ENCODE measurements around the gene ZNF140.

Gene ZNF140

GRCh38 chr12:133081159-133081780 is 547 bp downstream of the ZNF140 start:
- Histone ChIP-seq H3K9me3 (replicated peaks; ENCODE audit: low read length) (peaks cover 48% of the 10 kb centered on the region), H3K4me3 (ENCODE audit: low read length) (peak overlapping the region; percentile 86), H3K9ac (ENCODE audit: low read depth, low read length) (peak overlapping the region; percentile 95), H3K4me1 (ENCODE audit: control insufficient read depth, insufficient read depth, low read length) (no peaks in the 10 kb centered on the region), H3K4me2 (ENCODE audit: low read length) (peak overlapping the region; percentile 84), H3K36me3 (ENCODE audit: insufficient read depth, low read length) (peaks cover 50% of the 10 kb centered on the region), H3K27me3 (ENCODE audit: control insufficient read depth, insufficient read depth, low read length) (no peaks in the 10 kb centered on the region)

GRCh38 chr12:133083345-133083744 is 2.6 kb downstream of the ZNF140 start:
- no peak overlapping the region for H3K4me3 ChIP-seq (ENCODE audit: low read length)
- no peaks in the 10 kb centered on the region for H3K4me1 ChIP-seq (ENCODE audit: control insufficient read depth, insufficient read depth, low read length)
- H3K27me3 ChIP-seq (ENCODE audit: control insufficient read depth, insufficient read depth, low read length) = no peaks in the 10 kb centered on the region
- no peak overlapping the region for H3K4me2 ChIP-seq (ENCODE audit: low read length)
- no peak overlapping the region for H3K9ac ChIP-seq (ENCODE audit: low read depth, low read length)
- H3K9me3 ChIP-seq (replicated peaks; ENCODE audit: low read length) = peaks cover 40% of the 10 kb centered on the region
- peaks cover 67% of the 10 kb centered on the region for H3K36me3 ChIP-seq (ENCODE audit: insufficient read depth, low read length)

GRCh38 chr12:133105620-133106019 is 24.9 kb downstream of the ZNF140 start:
- Histone ChIP-seq H3K9ac (ENCODE audit: low read depth, low read length) (no peak overlapping the region), H3K9me3 (replicated peaks; ENCODE audit: low read length) (peaks cover 80% of the 10 kb centered on the region), H3K36me3 (ENCODE audit: insufficient read depth, low read length) (peaks cover 79% of the 10 kb centered on the region), H3K4me1 (ENCODE audit: control insufficient read depth, insufficient read depth, low read length) (no peaks in the 10 kb centered on the region), H3K4me2 (ENCODE audit: low read length) (no peak overlapping the region), H3K27me3 (ENCODE audit: control insufficient read depth, insufficient read depth, low read length) (no peaks in the 10 kb centered on the region), H3K4me3 (ENCODE audit: low read length) (peak overlapping the region; percentile 5)

GRCh38 chr12:133106253-133106652 is 25.5 kb downstream of the ZNF140 start:
- Histone ChIP-seq H3K27me3 (ENCODE audit: control insufficient read depth, insufficient read depth, low read length) (no peaks in the 10 kb centered on the region), H3K9ac (ENCODE audit: low read depth, low read length) (no peak overlapping the region), H3K4me3 (ENCODE audit: low read length) (peak overlapping the region; percentile 35), H3K4me1 (ENCODE audit: control insufficient read depth, insufficient read depth, low read length) (no peaks in the 10 kb centered on the region), H3K36me3 (ENCODE audit: insufficient read depth, low read length) (peaks cover 73% of the 10 kb centered on the region), H3K4me2 (ENCODE audit: low read length) (no peak overlapping the region), H3K9me3 (replicated peaks; ENCODE audit: low read length) (peaks cover 77% of the 10 kb centered on the region)

GRCh38 chr12:133107121-133107520 is 26.4 kb downstream of the ZNF140 start:
- Histone ChIP-seq H3K4me2 (ENCODE audit: low read length) (no peak overlapping the region), H3K4me3 (ENCODE audit: low read length) (peak overlapping the region; percentile 35), H3K9ac (ENCODE audit: low read depth, low read length) (no peak overlapping the region), H3K4me1 (ENCODE audit: control insufficient read depth, insufficient read depth, low read length) (no peaks in the 10 kb centered on the region), H3K36me3 (ENCODE audit: insufficient read depth, low read length) (peaks cover 66% of the 10 kb centered on the region), H3K9me3 (replicated peaks; ENCODE audit: low read length) (peaks cover 71% of the 10 kb centered on the region), H3K27me3 (ENCODE audit: control insufficient read depth, insufficient read depth, low read length) (no peaks in the 10 kb centered on the region)

- Histone ChIP-seq H3K4me2 (ENCODE audit: low read length) (no peak overlapping the region), H3K9ac (ENCODE audit: low read depth, low read length) (no peak overlapping the region), H3K9me3 (replicated peaks; ENCODE audit: low read length) (peaks cover 66% of the 10 kb centered on the region), H3K36me3 (ENCODE audit: insufficient read depth, low read length) (peaks cover 56% of the 10 kb centered on the region), H3K4me3 (ENCODE audit: low read length) (no peak overlapping the region), H3K27me3 (ENCODE audit: control insufficient read depth, insufficient read depth, low read length) (no peaks in the 10 kb centered on the region), H3K4me1 (ENCODE audit: control insufficient read depth, insufficient read depth, low read length) (no peaks in the 10 kb centered on the region)
These were observed 27.4 kb downstream of the ZNF140 start for GRCh38 chr12:133108150-133108549.

- Histone ChIP-seq H3K4me1 (ENCODE audit: control insufficient read depth, insufficient read depth, low read length) (no peaks in the 10 kb centered on the region), H3K36me3 (ENCODE audit: insufficient read depth, low read length) (peaks cover 26% of the 10 kb centered on the region)
These were observed 39.9 kb downstream of the ZNF140 start for GRCh38 chr12:133120385-133121191.

GRCh38 chr12:133124674-133125073 is 44.0 kb downstream of the ZNF140 start:
- Histone ChIP-seq H3K27me3 (ENCODE audit: control insufficient read depth, insufficient read depth, low read length) (no peaks in the 10 kb centered on the region), H3K4me1 (ENCODE audit: control insufficient read depth, insufficient read depth, low read length) (no peaks in the 10 kb centered on the region), H3K9me3 (replicated peaks; ENCODE audit: low read length) (peaks cover 29% of the 10 kb centered on the region), H3K4me2 (ENCODE audit: low read length) (no peak overlapping the region), H3K9ac (ENCODE audit: low read depth, low read length) (no peak overlapping the region), H3K4me3 (ENCODE audit: low read length) (no peak overlapping the region), H3K36me3 (ENCODE audit: insufficient read depth, low read length) (peaks cover 28% of the 10 kb centered on the region)

More at GRCh38 chr12:133120385-133121191, 39.9 kb downstream of the ZNF140 start:
- no peak overlapping the region for H3K4me2 ChIP-seq (ENCODE audit: low read length)
- peaks cover 56% of the 10 kb centered on the region for H3K9me3 ChIP-seq (replicated peaks; ENCODE audit: low read length)
- no peak overlapping the region for H3K4me3 ChIP-seq (ENCODE audit: low read length)
- no peaks in the 10 kb centered on the region for H3K27me3 ChIP-seq (ENCODE audit: control insufficient read depth, insufficient read depth, low read length)
- no peak overlapping the region for H3K9ac ChIP-seq (ENCODE audit: low read depth, low read length)

GRCh38 chr12:133129368-133130037 is 48.8 kb downstream of the ZNF140 start:
- no peaks in the 10 kb centered on the region for H3K27me3 ChIP-seq (ENCODE audit: control insufficient read depth, insufficient read depth, low read length)
- H3K4me3 ChIP-seq (ENCODE audit: low read length) = peak overlapping the region; percentile 96
- H3K9ac ChIP-seq (ENCODE audit: low read depth, low read length) = peak overlapping the region; percentile 88
- peaks cover 6% of the 10 kb centered on the region for H3K36me3 ChIP-seq (ENCODE audit: insufficient read depth, low read length)
- no peaks in the 10 kb centered on the region for H3K4me1 ChIP-seq (ENCODE audit: control insufficient read depth, insufficient read depth, low read length)
- H3K9me3 ChIP-seq (replicated peaks; ENCODE audit: low read length) = peaks cover 5% of the 10 kb centered on the region
- peak overlapping the region; percentile 88 for H3K4me2 ChIP-seq (ENCODE audit: low read length)

GRCh38 chr12:133130038-133130807 is 49.5 kb downstream of the ZNF140 start, which contains the start of the genes ZNF10 and ZNF891:
ZNF10 (plus strand) TSS chr12:133130627; CDS start chr12:133144493, 13,866 bp downstream.
ZNF891 (minus strand) TSS chr12:133130274; CDS start chr12:133121918, 8,356 bp downstream.
- peaks cover 7% of the 10 kb centered on the region for H3K36me3 ChIP-seq (ENCODE audit: insufficient read depth, low read length)
- H3K9me3 ChIP-seq (replicated peaks; ENCODE audit: low read length) = peaks cover 5% of the 10 kb centered on the region
- H3K4me3 ChIP-seq (ENCODE audit: low read length) = peak within 1 kb of the TSS; percentile 96
- no peaks in the 10 kb centered on the region for H3K4me1 ChIP-seq (ENCODE audit: control insufficient read depth, insufficient read depth, low read length)
- H3K4me2 ChIP-seq (ENCODE audit: low read length) = peak within 1 kb of the TSS; percentile 88
- H3K9ac ChIP-seq (ENCODE audit: low read depth, low read length) = peak within 1 kb of the TSS; percentile 88
- H3K27me3 ChIP-seq (ENCODE audit: control insufficient read depth, insufficient read depth, low read length) = no peaks in the 10 kb centered on the region

- Histone ChIP-seq H3K9ac (ENCODE audit: low read depth, low read length) (peak overlapping the region; percentile 88), H3K9me3 (replicated peaks; ENCODE audit: low read length) (no peaks in the 10 kb centered on the region), H3K4me2 (ENCODE audit: low read length) (peak overlapping the region; percentile 88), H3K27me3 (ENCODE audit: control insufficient read depth, insufficient read depth, low read length) (no peaks in the 10 kb centered on the region), H3K36me3 (ENCODE audit: insufficient read depth, low read length) (peaks cover 12% of the 10 kb centered on the region), H3K4me1 (ENCODE audit: control insufficient read depth, insufficient read depth, low read length) (no peaks in the 10 kb centered on the region), H3K4me3 (ENCODE audit: low read length) (peak overlapping the region; percentile 96)
These were observed 50.0 kb downstream of the ZNF140 start for GRCh38 chr12:133130808-133131128.

All from skeletal muscle satellite cell (primary cell).